ENCODE results near the gene PCDH9.

PCDH9 gene

GRCh38 chr13:66574606-66575005, 655.5 kb downstream of the PCDH9 start:
- TF ChIP-seq, protein P1, sequence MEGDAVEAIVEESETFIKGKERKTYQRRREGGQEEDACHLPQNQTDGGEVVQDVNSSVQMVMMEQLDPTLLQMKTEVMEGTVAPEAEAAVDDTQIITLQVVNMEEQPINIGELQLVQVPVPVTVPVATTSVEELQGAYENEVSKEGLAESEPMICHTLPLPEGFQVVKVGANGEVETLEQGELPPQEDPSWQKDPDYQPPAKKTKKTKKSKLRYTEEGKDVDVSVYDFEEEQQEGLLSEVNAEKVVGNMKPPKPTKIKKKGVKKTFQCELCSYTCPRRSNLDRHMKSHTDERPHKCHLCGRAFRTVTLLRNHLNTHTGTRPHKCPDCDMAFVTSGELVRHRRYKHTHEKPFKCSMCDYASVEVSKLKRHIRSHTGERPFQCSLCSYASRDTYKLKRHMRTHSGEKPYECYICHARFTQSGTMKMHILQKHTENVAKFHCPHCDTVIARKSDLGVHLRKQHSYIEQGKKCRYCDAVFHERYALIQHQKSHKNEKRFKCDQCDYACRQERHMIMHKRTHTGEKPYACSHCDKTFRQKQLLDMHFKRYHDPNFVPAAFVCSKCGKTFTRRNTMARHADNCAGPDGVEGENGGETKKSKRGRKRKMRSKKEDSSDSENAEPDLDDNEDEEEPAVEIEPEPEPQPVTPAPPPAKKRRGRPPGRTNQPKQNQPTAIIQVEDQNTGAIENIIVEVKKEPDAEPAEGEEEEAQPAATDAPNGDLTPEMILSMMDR (IDR thresholded peaks at IDR 0.05), result no peak

- TF ChIP-seq, protein P1 (IDR thresholded peaks at IDR 0.05), result no peak
These were observed 662.1 kb downstream of the PCDH9 start for GRCh38 chr13:66567899-66568612.

DNA sequence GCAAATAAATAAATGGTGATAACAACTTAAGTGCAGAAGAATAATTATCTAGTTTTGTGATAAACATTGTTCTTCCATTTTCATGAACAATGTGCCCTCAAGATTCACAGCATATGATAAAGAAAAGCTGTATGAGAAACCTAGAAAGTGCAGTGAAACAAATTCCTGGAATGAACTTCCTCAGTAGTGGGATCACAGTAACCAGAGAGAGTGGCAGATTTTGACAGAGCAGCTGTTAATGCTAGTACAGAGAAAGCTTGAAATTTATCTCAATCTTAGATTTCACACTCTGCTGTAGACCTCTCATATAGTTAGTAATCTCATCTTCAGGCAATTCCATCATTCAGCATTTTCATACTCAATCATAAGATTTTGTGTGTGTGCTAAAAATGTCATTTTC, 664.9 kb downstream of the PCDH9 start:
- TF ChIP-seq, protein P1 (IDR thresholded peaks at IDR 0.05), result no peak

GRCh38 chr13:66563076-66563475, 667.1 kb downstream of the PCDH9 start:
- TF ChIP-seq, protein P1 (IDR thresholded peaks at IDR 0.05), result no peak

- TF ChIP-seq, protein P1 (IDR thresholded peaks at IDR 0.05), result no peak
These were observed 668.1 kb downstream of the PCDH9 start for GRCh38 chr13:66562054-66562453.

DNA sequence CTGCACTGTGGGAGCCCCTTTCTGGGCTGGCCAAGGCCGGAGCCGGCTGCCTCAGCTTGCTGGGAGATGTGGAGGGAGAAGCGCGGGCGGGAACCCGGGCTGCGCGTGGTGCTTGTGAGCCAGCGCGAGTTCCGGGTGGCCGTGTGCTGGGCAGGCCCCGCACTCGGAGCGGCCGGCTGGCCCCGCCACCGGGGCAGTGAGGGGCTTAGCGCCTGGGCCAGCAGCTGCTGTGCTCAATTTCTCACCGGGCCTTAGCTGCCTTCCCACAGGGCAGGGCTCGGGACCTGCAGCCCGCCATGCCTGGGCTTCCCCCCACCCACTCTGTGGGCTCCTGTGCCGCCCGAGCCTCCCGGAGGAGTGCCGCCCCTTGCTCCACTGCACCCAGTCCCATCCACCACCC, 669.1 kb downstream of the PCDH9 start:
- TF ChIP-seq, protein P1 (IDR thresholded peaks at IDR 0.05), result no peak

DNA sequence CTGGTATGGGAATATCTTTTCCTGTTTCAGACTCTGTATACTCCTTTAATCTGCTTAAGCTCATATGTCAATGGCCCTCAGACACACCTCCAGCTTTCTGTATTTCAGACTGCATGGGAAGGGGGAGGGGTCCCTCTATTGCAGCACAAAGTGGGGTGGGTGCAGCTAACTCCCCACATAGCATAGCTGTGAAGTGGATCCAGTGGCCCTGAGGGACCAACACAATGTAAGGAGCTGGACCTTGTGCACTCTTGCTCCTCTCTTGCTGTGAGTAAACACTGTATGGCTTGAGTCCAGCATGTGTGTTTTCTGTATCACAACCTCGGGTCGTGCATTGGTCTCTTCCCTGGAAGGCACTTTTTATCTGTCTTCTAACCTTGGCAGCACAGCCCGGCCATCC, 669.9 kb downstream of the PCDH9 start:
- TF ChIP-seq, protein P1 (IDR thresholded peaks at IDR 0.05), result no peak

- TF ChIP-seq, protein P1 (IDR thresholded peaks at IDR 0.05), result no peak
These were observed 671.0 kb downstream of the PCDH9 start for GRCh38 chr13:66559093-66559492.

All from LNCAP (cell line).